ENCODE results near the gene TUBE1. TPM values are rescaled to one million over a fixed set of nuclear protein-coding genes. Genes with fewer than 3 reads are reported as not detected.

The TUBE1 gene
- total RNA-seq, 3 donors from 2014 or later: 27.7 to 72.4 (median 48.2) TPM

- H3K36me3 ChIP-seq: no peaks in the 10 kb centered on the region
- H3K9me3 ChIP-seq: no peaks in the 10 kb centered on the region
- H3K27me3 ChIP-seq: no peaks in the 10 kb centered on the region
- no peak overlapping the region for H3K4me3 ChIP-seq
- H3K27ac ChIP-seq: no peak overlapping the region
- intact Hi-C loops (cut with DNase I; ENCODE audit: low total_unique reads): no loop called here
- H3K4me1 ChIP-seq: no peaks in the 10 kb centered on the region
- DNase-seq (ENCODE audit: low spot score in 2 of 2): no peak
- TF ChIP-seq POLR2AphosphoS5 (IDR thresholded peaks at IDR 0.05) (no peak), POLR2A (IDR thresholded peaks at IDR 0.05) (no peak)
- TF ChIP-seq, protein P1, sequence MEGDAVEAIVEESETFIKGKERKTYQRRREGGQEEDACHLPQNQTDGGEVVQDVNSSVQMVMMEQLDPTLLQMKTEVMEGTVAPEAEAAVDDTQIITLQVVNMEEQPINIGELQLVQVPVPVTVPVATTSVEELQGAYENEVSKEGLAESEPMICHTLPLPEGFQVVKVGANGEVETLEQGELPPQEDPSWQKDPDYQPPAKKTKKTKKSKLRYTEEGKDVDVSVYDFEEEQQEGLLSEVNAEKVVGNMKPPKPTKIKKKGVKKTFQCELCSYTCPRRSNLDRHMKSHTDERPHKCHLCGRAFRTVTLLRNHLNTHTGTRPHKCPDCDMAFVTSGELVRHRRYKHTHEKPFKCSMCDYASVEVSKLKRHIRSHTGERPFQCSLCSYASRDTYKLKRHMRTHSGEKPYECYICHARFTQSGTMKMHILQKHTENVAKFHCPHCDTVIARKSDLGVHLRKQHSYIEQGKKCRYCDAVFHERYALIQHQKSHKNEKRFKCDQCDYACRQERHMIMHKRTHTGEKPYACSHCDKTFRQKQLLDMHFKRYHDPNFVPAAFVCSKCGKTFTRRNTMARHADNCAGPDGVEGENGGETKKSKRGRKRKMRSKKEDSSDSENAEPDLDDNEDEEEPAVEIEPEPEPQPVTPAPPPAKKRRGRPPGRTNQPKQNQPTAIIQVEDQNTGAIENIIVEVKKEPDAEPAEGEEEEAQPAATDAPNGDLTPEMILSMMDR (IDR thresholded peaks at IDR 0.05): no peak
These were observed 21.8 kb downstream of the TUBE1 start for GRCh38 chr6:112065426-112065986.

DNA sequence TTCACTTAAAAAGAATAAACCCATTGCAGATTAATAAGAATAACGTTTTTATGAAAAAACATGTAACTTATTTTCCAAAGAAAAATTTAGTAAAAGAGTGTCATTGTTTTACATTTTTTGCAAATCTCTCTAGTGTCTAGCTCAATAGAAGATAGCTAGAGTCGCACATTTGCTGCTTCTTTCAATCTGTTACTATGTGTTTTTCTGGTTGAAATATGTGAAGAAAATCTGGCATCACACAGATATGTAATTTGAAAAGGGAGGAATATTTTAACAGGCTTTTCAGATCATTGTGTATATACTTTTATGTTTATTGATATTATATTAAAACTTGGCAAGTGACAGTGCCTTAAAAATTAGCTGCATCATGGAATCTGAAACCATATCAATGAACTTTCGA lies 24.3 kb downstream of the TUBE1 start:
- Histone ChIP-seq H3K9me3 (no peaks in the 10 kb centered on the region), H3K36me3 (no peaks in the 10 kb centered on the region), H3K4me1 (no peaks in the 10 kb centered on the region), H3K4me3 (no peak overlapping the region), H3K27me3 (no peaks in the 10 kb centered on the region), H3K27ac (no peak overlapping the region)
- DNase-seq (ENCODE audit: low spot score in 2 of 2): no peak
- intact Hi-C loops (cut with DNase I; ENCODE audit: low total_unique reads): no loop called here
- TF ChIP-seq, protein P1 (IDR thresholded peaks at IDR 0.05): no peak
- TF ChIP-seq POLR2A (IDR thresholded peaks at IDR 0.05): no peak

GRCh38 chr6:112061605-112062004 lies 25.7 kb downstream of the TUBE1 start:
- DNase-seq (ENCODE audit: low spot score in 2 of 2): no peak
- Histone ChIP-seq H3K36me3 (no peaks in the 10 kb centered on the region), H3K4me3 (no peak overlapping the region), H3K4me1 (no peaks in the 10 kb centered on the region), H3K27me3 (no peaks in the 10 kb centered on the region), H3K27ac (no peak overlapping the region), H3K9me3 (no peaks in the 10 kb centered on the region)
- TF ChIP-seq POLR2A (IDR thresholded peaks at IDR 0.05) (no peak), POLR2AphosphoS5 (IDR thresholded peaks at IDR 0.05) (no peak)
- TF ChIP-seq, protein P1 (IDR thresholded peaks at IDR 0.05): no peak
- intact Hi-C loops (cut with DNase I; ENCODE audit: low total_unique reads): no loop called here

DNA sequence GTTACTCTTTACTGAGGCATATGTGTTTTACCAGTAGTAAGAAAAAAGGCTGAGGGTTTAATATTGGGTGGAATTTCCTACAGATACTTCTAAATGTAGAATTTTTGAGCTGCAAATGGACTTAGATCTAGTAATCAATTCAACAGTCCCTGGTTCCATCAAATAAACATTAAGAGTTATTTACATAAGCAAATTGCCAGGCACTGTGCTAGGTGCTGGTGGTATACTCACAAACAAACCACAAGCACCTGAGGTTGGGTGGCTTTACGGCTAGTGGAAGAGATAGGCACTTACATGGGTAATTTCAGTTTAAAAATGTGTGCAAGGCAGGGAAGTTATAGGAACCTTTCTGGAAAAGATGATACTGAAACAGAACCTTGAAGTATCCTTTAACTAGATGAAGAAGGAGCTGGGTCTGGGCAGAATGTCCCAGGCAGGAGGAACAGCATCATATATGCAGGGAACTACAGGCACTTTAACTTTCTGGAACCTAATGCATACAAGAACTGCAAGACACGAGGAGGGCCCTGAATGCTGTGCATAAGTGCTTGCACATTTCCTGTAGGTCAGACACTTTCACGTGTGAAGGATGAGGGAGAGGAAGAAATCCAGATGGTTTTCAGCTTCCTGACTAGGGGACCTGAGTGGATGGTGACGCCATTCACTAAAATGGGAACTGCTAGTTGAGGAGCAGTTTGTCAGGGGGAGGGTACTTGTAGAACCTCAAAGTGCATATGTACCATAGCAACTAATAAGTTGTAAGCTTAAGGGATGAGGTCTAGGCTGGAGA lies 28.8 kb downstream of the TUBE1 start:
- Histone ChIP-seq H3K27ac (no peak overlapping the region), H3K4me3 (no peak overlapping the region), H3K4me1 (no peaks in the 10 kb centered on the region), H3K36me3 (no peaks in the 10 kb centered on the region), H3K27me3 (no peaks in the 10 kb centered on the region), H3K9me3 (no peaks in the 10 kb centered on the region)
- intact Hi-C loops (cut with DNase I; ENCODE audit: low total_unique reads): no loop called here
- DNase-seq (ENCODE audit: low spot score in 2 of 2): no peak
- TF ChIP-seq POLR2A (IDR thresholded peaks at IDR 0.05) (no peak), POLR2AphosphoS5 (IDR thresholded peaks at IDR 0.05) (no peak)
- TF ChIP-seq, protein P1 (IDR thresholded peaks at IDR 0.05): no peak

GRCh38 chr6:112054555-112055190 lies 32.6 kb downstream of the TUBE1 start:
- no peaks in the 10 kb centered on the region for H3K36me3 ChIP-seq
- intact Hi-C loops (cut with DNase I; ENCODE audit: low total_unique reads): no loop called here
- DNase-seq (ENCODE audit: low spot score in 2 of 2): no peak
- peak overlapping the region in 1 of 3 donors; percentile 37 for H3K4me3 ChIP-seq
- H3K9me3 ChIP-seq: peaks cover 0 to 7% of the 10 kb centered on the region in 2 donors
- no peak for TF ChIP-seq POLR2AphosphoS5 (IDR thresholded peaks at IDR 0.05)
- TF ChIP-seq, protein P1 (IDR thresholded peaks at IDR 0.05): no peak
- TF ChIP-seq POLR2A (IDR thresholded peaks at IDR 0.05): no peak
- H3K27ac ChIP-seq: no peak overlapping the region
- H3K27me3 ChIP-seq: no peaks in the 10 kb centered on the region
- no peaks in the 10 kb centered on the region for H3K4me1 ChIP-seq

Measured in breast epithelium (tissue), 4 donors.